H1 (cell line): Measurements from ENCODE around the gene KCNA2.

Source experiments
- CTCF ChIP-seq, 3 experiments: IDR thresholded peaks; 1 replicate in 2 of 3; 2 replicates in 1 of 3; pipeline versions ENCODE4 v1.5.1 to v1.6.1; 2011; ENCODE audit warnings: low read length in 3 of 3, mild to moderate bottlenecking in 3 of 3, inconsistent platforms in 2 of 3, low read depth in 1 of 3, moderate library complexity in 1 of 3; ENCODE audit not compliant: insufficient read depth in 1 of 3; ENCODE audit errors: control extremely low read depth in 1 of 3
- E2F6 ChIP-seq: IDR thresholded peaks from 2 replicates; pipeline ENCODE4 v1.6.1; 2012; ENCODE audit warnings: inconsistent platforms
- EZH2 ChIP-seq: fragments of 200-600 bp; sonication (generic); IDR thresholded peaks from 2 replicates; pipeline ENCODE4 v1.7.1; 2012; ENCODE audit warnings: low read depth, mild to moderate bottlenecking, moderate library complexity, low read length, inconsistent platforms; ENCODE audit not compliant: severe bottlenecking
- GABPA ChIP-seq: IDR thresholded peaks from 2 replicates; pipeline ENCODE4 v1.6.1; 2011; ENCODE audit warnings: mild to moderate bottlenecking, low read length, moderate library complexity, borderline replicate concordance; ENCODE audit not compliant: insufficient read depth
- POLR2A ChIP-seq, 2 experiments: IDR thresholded peaks; 1 replicate in 1 of 2; 2 replicates in 1 of 2; pipeline ENCODE4 v1.6.1; 2011; ENCODE audit warnings: low read depth in 2 of 2, low read length in 2 of 2, mild to moderate bottlenecking in 2 of 2; ENCODE audit errors: control extremely low read depth in 1 of 2
- POLR2AphosphoS5 ChIP-seq: IDR thresholded peaks from 2 replicates; pipeline ENCODE4 v1.6.1; 2011; ENCODE audit warnings: low read depth, low read length
- POU5F1 ChIP-seq: IDR thresholded peaks from 2 replicates; pipeline ENCODE4 v1.6.1; 2011; ENCODE audit warnings: low read depth, mild to moderate bottlenecking, low read length, moderate library complexity
- RXRA ChIP-seq: IDR thresholded peaks from 2 replicates; pipeline ENCODE4 v1.6.1; 2011; ENCODE audit warnings: low read depth, mild to moderate bottlenecking, low read length, moderate library complexity; ENCODE audit not compliant: insufficient read depth
- SIN3A ChIP-seq, 2 experiments: IDR thresholded peaks in 1 of 2; conservative IDR thresholded peaks in 1 of 2; 2 replicates each; pipeline ENCODE4 v1.6.1; 2011 to 2012; ENCODE audit warnings: low read length in 2 of 2, improper control_type of control experiment in 1 of 2, low read depth in 1 of 2, mild to moderate bottlenecking in 1 of 2
- SIRT6 ChIP-seq: IDR thresholded peaks from one replicate; pipeline ENCODE4 v1.7.1; 2012; ENCODE audit warnings: low read length, inconsistent platforms
- SP2 ChIP-seq: IDR thresholded peaks from 2 replicates; pipeline ENCODE4 v1.6.1; 2012; ENCODE audit warnings: mild to moderate bottlenecking, low read length, inconsistent platforms

- TF ChIP-seq RXRA (no peak), SIN3A (conservative IDR thresholded peaks at IDR 0.05 in 1 of 2, IDR thresholded peaks at IDR 0.05 in 1 of 2; ENCODE audit: low read depth in 1 of 2, low read length in 2 of 2) (no peak), POU5F1 (no peak), CTCF (IDR thresholded peaks at IDR 0.05; ENCODE audit: control extremely low read depth in 1 of 3, insufficient read depth in 1 of 3, low read depth in 1 of 3, low read length in 3 of 3) (no peak), SP2 (no peak), E2F6 (no peak), POLR2A (IDR thresholded peaks at IDR 0.05; ENCODE audit: control extremely low read depth in 1 of 2, low read depth in 2 of 2, low read length in 2 of 2) (no peak), EZH2 (no peak), SIRT6 (no peak), POLR2AphosphoS5 (no peak), GABPA (no peak)
Observed at GRCh38 chr1:110617116-110617515, 11.0 kb upstream of the KCNA2 start.
